K562 (cell line): ENCODE results near the gene SOX6. TPM values are rescaled to one million over a fixed set of nuclear protein-coding genes. Genes with fewer than 3 reads are reported as not detected.

ENCODE experiments used
- ATAC-seq: fragments of 200-7000 bp; cut with Tn5 transposase; 3 replicates; pipeline ENCODE4 v1.9.1; 2020; ENCODE audit warnings: moderate library complexity
- BruUV-seq: library from RNA; stranded (reverse); fragments of 400-500 nt; replicated peaks from 2 replicates; lab custom pipeline; 2021; lab: Mats Ljungman, UMichigan
- CTCF ChIA-PET: fragments of 300-600 bp; formaldehyde crosslinking; extraction: SDS; loops from one replicate; lab custom pipeline; 2021; ENCODE audit warnings: low intra/inter-chr PET ratio; lab: Yijun Ruan, JAX
- POLR2A ChIA-PET: fragments of 300-600, 350-650 bp; sonication (Branson Sonifier 250); formaldehyde crosslinking; extraction: SDS; loops from one replicate; lab custom pipeline; 2021; ENCODE audit warnings: antibody characterized with exemption, inconsistent platforms; lab: Yijun Ruan, JAX
- DNase-seq, 4 experiments: peaks; one replicate each; pipeline versions ENCODE4 v3.0.0 to v3.0.0-alpha.2; 2011 to 2018; ENCODE audit warnings: low spot score in 3 of 4, mixed read lengths in 3 of 4; ENCODE audit errors: extremely low read depth in 1 of 4
- FAIRE-seq: peaks from 2 replicates; lab custom pipeline; 2011; peaks lifted over from hg19 to GRCh38; lab: Jason Lieb, UNC
- H2AFZ ChIP-seq: 2 replicates; pipeline ENCODE4 v1.6.0; 2011; ENCODE audit warnings: low read depth, low read length, control low read depth, inconsistent platforms
- H3K27ac ChIP-seq: fragments of 200-600 bp; 3 replicates; pipeline ENCODE4 v1.8.0; 2011; ENCODE audit warnings: low read depth, mild to moderate bottlenecking, control low read depth, inconsistent platforms, low read length, moderate library complexity, mixed read lengths; ENCODE audit errors: extremely low read depth
- H3K27me3 ChIP-seq, 2 experiments: fragments of 300-600 bp in 1 of 2; 2 replicates in 1 of 2; 3 replicates in 1 of 2; pipeline versions ENCODE4 v1.6.0 to v1.8.0; 2011; ENCODE audit warnings: inconsistent platforms in 2 of 2, low read length in 2 of 2, mild to moderate bottlenecking in 1 of 2, mixed read lengths in 1 of 2, moderate library complexity in 1 of 2; ENCODE audit not compliant: control insufficient read depth in 2 of 2, insufficient read depth in 2 of 2
- H3K36me3 ChIP-seq: fragments of 300-600 bp; 3 replicates; pipeline ENCODE4 v1.8.0; 2011; ENCODE audit warnings: mild to moderate bottlenecking, low read length, inconsistent platforms; ENCODE audit not compliant: control insufficient read depth, insufficient read depth
- H3K4me1 ChIP-seq, 2 experiments: fragments of 200-600 bp in 1 of 2; replicated peaks in 1 of 2; 2 replicates in 1 of 2; 3 replicates in 1 of 2; pipeline versions ENCODE4 v1.5.1 to v1.8.0; 2011; ENCODE audit warnings: inconsistent platforms in 2 of 2, low read length in 2 of 2, mild to moderate bottlenecking in 1 of 2, mixed read lengths in 1 of 2, moderate library complexity in 1 of 2; ENCODE audit not compliant: control insufficient read depth in 2 of 2, insufficient read depth in 2 of 2
- H3K4me2 ChIP-seq: 2 replicates; pipeline ENCODE4 v1.6.1; 2011; ENCODE audit warnings: low read length, control low read depth, inconsistent platforms, mixed read lengths; ENCODE audit not compliant: insufficient read depth
- H3K4me3 ChIP-seq: fragments of 200-600 bp; sonication (generic), shearing (Covaris generic); 2 replicates; pipeline ENCODE4 v1.5.1; 2016; ENCODE audit warnings: control low read depth, inconsistent platforms
- H3K79me2 ChIP-seq: fragments of 200-600 bp; 3 replicates; pipeline ENCODE4 v1.8.0; 2011; ENCODE audit warnings: low read length, inconsistent platforms; ENCODE audit not compliant: control insufficient read depth, insufficient read depth
- H3K9ac ChIP-seq, 2 experiments: 2 replicates each; pipeline versions ENCODE4 v1.6.0 to v1.6.1; 2011; ENCODE audit warnings: low read depth in 2 of 2, low read length in 2 of 2, control low read depth in 1 of 2, inconsistent platforms in 1 of 2, mild to moderate bottlenecking in 1 of 2, mixed read lengths in 1 of 2; ENCODE audit not compliant: insufficient read depth in 1 of 2
- H3K9me1 ChIP-seq: one replicate; pipeline ENCODE4 v1.6.0; 2011; ENCODE audit warnings: inconsistent platforms, mild to moderate bottlenecking, low read length, moderate library complexity; ENCODE audit not compliant: control insufficient read depth, insufficient read depth
- H3K9me3 ChIP-seq: replicated peaks from 2 replicates; pipeline ENCODE4 v1.5.1; 2011; ENCODE audit warnings: low read depth, low read length, inconsistent platforms; ENCODE audit not compliant: control insufficient read depth, insufficient read depth
- H4K20me1 ChIP-seq: replicated peaks from 2 replicates; pipeline ENCODE4 v1.6.1; 2011; ENCODE audit warnings: low read length, inconsistent platforms, mixed read lengths; ENCODE audit not compliant: control insufficient read depth, insufficient read depth
- BRD4 ChIP-seq: fragments of 200-600 bp; sonication (generic); IDR thresholded peaks from 2 replicates; pipeline ENCODE4 v1.6.1; 2017; ENCODE audit warnings: inconsistent platforms
- CBX3 ChIP-seq, 2 experiments: IDR thresholded peaks; 1 replicate in 1 of 2; 2 replicates in 1 of 2; pipeline ENCODE4 v1.6.1; 2012; ENCODE audit warnings: inconsistent platforms in 2 of 2, low read length in 2 of 2, borderline replicate concordance in 1 of 2, control low read depth in 1 of 2
- DDX20 ChIP-seq: fragments of 450-650 bp; IDR thresholded peaks from 2 replicates; pipeline ENCODE4 v1.6.1; 2016; ENCODE audit warnings: missing genetic modification characterization, low read depth, mild to moderate bottlenecking, missing compliant biosample characterization, moderate library complexity
- MCM2 ChIP-seq: fragments of 450-650 bp; IDR thresholded peaks from 2 replicates; pipeline ENCODE4 v1.6.1; 2017; ENCODE audit warnings: low read depth, mild to moderate bottlenecking
- NCOR1 ChIP-seq: fragments of 450-650 bp; IDR thresholded peaks from 2 replicates; pipeline ENCODE4 v1.6.1; 2016; ENCODE audit warnings: mild to moderate bottlenecking, moderate library complexity
- SIRT6 ChIP-seq: IDR thresholded peaks from one replicate; pipeline ENCODE4 v1.6.1; 2012; ENCODE audit warnings: low read depth, mild to moderate bottlenecking, control low read depth, inconsistent platforms, low read length, moderate library complexity
- SOX6 ChIP-seq: fragments of 450-650 bp; IDR thresholded peaks from 2 replicates; pipeline ENCODE4 v1.6.1; 2014; ENCODE audit warnings: mild to moderate bottlenecking
- ZNF311 ChIP-seq: fragments of 250-450 bp; sonication (Bioruptor Pico); IDR thresholded peaks from 2 replicates; pipeline ENCODE4 v1.4.0; 2020; ENCODE audit warnings: mild to moderate bottlenecking, moderate library complexity
- ZNF76 ChIP-seq: fragments of 250-450 bp; sonication (Bioruptor Pico); IDR thresholded peaks from 2 replicates; pipeline ENCODE4 v1.4.0; 2020; ENCODE audit warnings: mild to moderate bottlenecking, moderate library complexity, borderline replicate concordance
- WGBS: fragments of 100-300 bp; shearing (Covaris generic); methylation state at CpG from one replicate; pipeline ENCODE4 v1.1.6; 2016; ENCODE audit warnings: low coverage, mixed read lengths; ENCODE audit not compliant: insufficient coverage; ENCODE audit errors: missing lambda C conversion rate; 5-methylcytosine and 5-hydroxymethylcytosine counted together
- in situ Hi-C: fragments of 300-500 bp; cut with MboI; formaldehyde crosslinking; loops from 4 replicates; pipeline ENCODE4 v1.15.0; 2018; ENCODE audit warnings: inconsistent platforms, mixed read lengths
- intact Hi-C: fragments of 100-400 bp; cut with micrococcal nuclease; formaldehyde crosslinking; loops from 2 replicates; pipeline ENCODE4 v1.14.2; 2022
- polyA plus RNA-seq, 8 experiments: library from polyadenylated mRNA; depleted of rRNA in 4 of 8; stranded (reverse) in 5 of 8; unstranded in 3 of 8; fragments of >200 nt; fragmentation: Nextera tagmentation in 2 of 8; fragmentation: Illumina TruSeq in 1 of 8; extraction: Ambion mirVana in 2 of 8; extraction: Trizol in 1 of 8; gene quantifications; 2 replicates each; pipeline versions ENCODE4 v1.2.1 to v1.2.3, GENCODE V29; 2011 to 2014; ENCODE audit warnings: inconsistent platforms in 1 of 8, missing spikeins in 1 of 8
- total RNA-seq, 7 experiments: library from RNA; depleted of rRNA in 6 of 7; stranded (reverse); fragments of >200 nt in 6 of 7; fragmentation: Illumina TruSeq in 2 of 7; extraction: Trizol in 2 of 7; gene quantifications; 2 replicates each; pipeline versions ENCODE4 v1.2.1 to v1.2.3, GENCODE V29; 2011 to 2021; ENCODE audit warnings: low replicate concordance in 1 of 7
- TF ChIP-seq, protein P1 (sequence below): sonication (generic); formaldehyde crosslinking; IDR thresholded peaks from 2 replicates; pipeline ENCODE4 v1.8.0; 2023; ENCODE audit warnings: mild to moderate bottlenecking, missing genetic modification reagents
- TF ChIP-seq, protein P2 (sequence below): fragments of 450-650 bp; IDR thresholded peaks from 2 replicates; pipeline ENCODE4 v1.6.1; 2016; ENCODE audit warnings: mild to moderate bottlenecking

SOX6 gene
- total and polyA plus RNA-seq, 9 of the 15 experiments (the other 6 are each of a cell fraction or from before 2014, with no cell fraction given) = 0.89 to 8.7 (median 5.7) TPM

GRCh38 chr11:15956302-15956701 is 400.0 kb downstream of the SOX6 start:
- no TSS peak for BruUV-seq
- DNase-seq (no peak), ATAC-seq (no peak), FAIRE-seq (no peak)
- 50% methylated on average over 3 of the region's 3 CpGs for WGBS
- H3K27me3 ChIP-seq = no peaks in the 10 kb centered on the region
- CTCF ChIA-PET = no interaction called here
- intact Hi-C loops (no loop called here), in situ Hi-C loops (no loop called here)
- no peaks in the 10 kb centered on the region for H3K79me2 ChIP-seq
- no peak for TF ChIP-seq SIRT6
- TF ChIP-seq, protein P1, sequence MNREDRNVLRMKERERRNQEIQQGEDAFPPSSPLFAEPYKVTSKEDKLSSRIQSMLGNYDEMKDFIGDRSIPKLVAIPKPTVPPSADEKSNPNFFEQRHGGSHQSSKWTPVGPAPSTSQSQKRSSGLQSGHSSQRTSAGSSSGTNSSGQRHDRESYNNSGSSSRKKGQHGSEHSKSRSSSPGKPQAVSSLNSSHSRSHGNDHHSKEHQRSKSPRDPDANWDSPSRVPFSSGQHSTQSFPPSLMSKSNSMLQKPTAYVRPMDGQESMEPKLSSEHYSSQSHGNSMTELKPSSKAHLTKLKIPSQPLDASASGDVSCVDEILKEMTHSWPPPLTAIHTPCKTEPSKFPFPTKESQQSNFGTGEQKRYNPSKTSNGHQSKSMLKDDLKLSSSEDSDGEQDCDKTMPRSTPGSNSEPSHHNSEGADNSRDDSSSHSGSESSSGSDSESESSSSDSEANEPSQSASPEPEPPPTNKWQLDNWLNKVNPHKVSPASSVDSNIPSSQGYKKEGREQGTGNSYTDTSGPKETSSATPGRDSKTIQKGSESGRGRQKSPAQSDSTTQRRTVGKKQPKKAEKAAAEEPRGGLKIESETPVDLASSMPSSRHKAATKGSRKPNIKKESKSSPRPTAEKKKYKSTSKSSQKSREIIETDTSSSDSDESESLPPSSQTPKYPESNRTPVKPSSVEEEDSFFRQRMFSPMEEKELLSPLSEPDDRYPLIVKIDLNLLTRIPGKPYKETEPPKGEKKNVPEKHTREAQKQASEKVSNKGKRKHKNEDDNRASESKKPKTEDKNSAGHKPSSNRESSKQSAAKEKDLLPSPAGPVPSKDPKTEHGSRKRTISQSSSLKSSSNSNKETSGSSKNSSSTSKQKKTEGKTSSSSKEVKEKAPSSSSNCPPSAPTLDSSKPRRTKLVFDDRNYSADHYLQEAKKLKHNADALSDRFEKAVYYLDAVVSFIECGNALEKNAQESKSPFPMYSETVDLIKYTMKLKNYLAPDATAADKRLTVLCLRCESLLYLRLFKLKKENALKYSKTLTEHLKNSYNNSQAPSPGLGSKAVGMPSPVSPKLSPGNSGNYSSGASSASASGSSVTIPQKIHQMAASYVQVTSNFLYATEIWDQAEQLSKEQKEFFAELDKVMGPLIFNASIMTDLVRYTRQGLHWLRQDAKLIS = no peak
- TF ChIP-seq MCM2 = no peak
- no peak for TF ChIP-seq SOX6
- no peak for TF ChIP-seq ZNF311
- TF ChIP-seq ZNF76 (CRISPR knock-in tag) = no peak
- TF ChIP-seq BRD4 = no peak
- TF ChIP-seq DDX20 = no peak
- TF ChIP-seq, protein P2, sequence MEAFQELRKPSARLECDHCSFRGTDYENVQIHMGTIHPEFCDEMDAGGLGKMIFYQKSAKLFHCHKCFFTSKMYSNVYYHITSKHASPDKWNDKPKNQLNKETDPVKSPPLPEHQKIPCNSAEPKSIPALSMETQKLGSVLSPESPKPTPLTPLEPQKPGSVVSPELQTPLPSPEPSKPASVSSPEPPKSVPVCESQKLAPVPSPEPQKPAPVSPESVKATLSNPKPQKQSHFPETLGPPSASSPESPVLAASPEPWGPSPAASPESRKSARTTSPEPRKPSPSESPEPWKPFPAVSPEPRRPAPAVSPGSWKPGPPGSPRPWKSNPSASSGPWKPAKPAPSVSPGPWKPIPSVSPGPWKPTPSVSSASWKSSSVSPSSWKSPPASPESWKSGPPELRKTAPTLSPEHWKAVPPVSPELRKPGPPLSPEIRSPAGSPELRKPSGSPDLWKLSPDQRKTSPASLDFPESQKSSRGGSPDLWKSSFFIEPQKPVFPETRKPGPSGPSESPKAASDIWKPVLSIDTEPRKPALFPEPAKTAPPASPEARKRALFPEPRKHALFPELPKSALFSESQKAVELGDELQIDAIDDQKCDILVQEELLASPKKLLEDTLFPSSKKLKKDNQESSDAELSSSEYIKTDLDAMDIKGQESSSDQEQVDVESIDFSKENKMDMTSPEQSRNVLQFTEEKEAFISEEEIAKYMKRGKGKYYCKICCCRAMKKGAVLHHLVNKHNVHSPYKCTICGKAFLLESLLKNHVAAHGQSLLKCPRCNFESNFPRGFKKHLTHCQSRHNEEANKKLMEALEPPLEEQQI = no peak
- TF ChIP-seq NCOR1 = no peak
- TF ChIP-seq CBX3 (IDR thresholded peaks at IDR 0.05; ENCODE audit: borderline replicate concordance in 1 of 2, low read length in 2 of 2) = no peak
- no peaks in the 10 kb centered on the region for H3K9me1 ChIP-seq
- no peaks in the 10 kb centered on the region for H4K20me1 ChIP-seq
- POLR2A ChIA-PET = interaction anchor here (0.7 to 1.6 kb wide), 2 partner anchors 20 to 57 kb away, joined by 3 read pairs; no protein-coding TSS in a partner anchor
- H3K9me3 ChIP-seq = no peaks in the 10 kb centered on the region; the same call in 1 of the 2 replicates
- no peak overlapping the region for H3K4me3 ChIP-seq
- H3K4me1 ChIP-seq = no peaks in the 10 kb centered on the region; a peak in 1 of 5 replicates
- no peaks in the 10 kb centered on the region for H3K36me3 ChIP-seq
- no peak overlapping the region for H2AFZ ChIP-seq
- no peak overlapping the region for H3K4me2 ChIP-seq
- H3K9ac ChIP-seq = no peak overlapping the region
- no peak overlapping the region for H3K27ac ChIP-seq
